ENCODE results near the gene DDAH1. TPM values are rescaled to one million over a fixed set of nuclear protein-coding genes. Genes with fewer than 3 reads are reported as not detected.

DDAH1 gene
- total RNA-seq, 3 donors from 2014 or later: 0.16 to 0.48 (median 0.21) TPM

DNA sequence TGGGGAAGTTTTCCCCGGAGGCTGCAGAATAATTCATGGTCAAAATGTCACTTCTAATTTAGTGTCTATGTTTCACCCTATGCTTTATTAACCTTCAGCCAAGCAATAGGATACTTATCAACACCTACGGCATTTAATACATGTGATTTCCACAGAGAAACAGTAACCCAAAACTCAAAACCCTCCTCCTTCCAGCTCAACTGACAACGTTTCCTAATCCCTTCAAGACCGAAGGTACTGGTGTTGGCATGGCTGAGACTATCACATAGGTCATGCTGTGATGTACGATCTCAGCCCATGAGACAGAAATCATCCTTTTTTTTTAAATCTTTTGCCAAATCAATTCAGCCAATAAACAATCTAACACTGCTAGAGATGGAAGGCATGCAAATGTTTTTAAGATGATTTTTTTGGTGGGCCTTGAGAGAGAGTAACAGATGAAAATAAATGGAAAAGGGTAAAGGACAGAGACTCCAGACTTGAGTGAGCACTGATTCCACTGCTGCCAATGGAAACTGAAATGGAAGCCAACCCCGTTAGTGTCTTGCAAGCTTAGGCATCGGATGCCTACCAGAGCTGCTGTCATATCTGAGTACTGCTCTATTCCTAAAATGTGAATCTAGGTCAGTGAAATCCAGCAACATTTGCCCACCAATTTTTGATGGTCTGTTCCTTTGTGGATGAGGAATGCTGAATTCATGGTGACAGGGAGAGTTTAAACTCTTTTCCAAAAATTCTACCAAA, 125.1 kb downstream of the DDAH1 start:
- peaks cover 2% of the 10 kb centered on the region for H3K4me1 Mint-ChIP-seq (ENCODE audit: low read depth)
- H3K9me3 Mint-ChIP-seq: no peaks in the 10 kb centered on the region
- H3K27me3 Mint-ChIP-seq (ENCODE audit: low read depth): peaks cover 11% of the 10 kb centered on the region
- no peaks in the 10 kb centered on the region for H3K36me3 Mint-ChIP-seq (ENCODE audit: insufficient read depth)
- ATAC-seq (no peak), DNase-seq (no peak)
- H3K4me3 Mint-ChIP-seq: no peak overlapping the region

GRCh38 chr1:85339089-85339488, 125.9 kb downstream of the DDAH1 start:
- DNase-seq (no peak), ATAC-seq (no peak)
- Mint-ChIP-seq H3K27me3 (ENCODE audit: low read depth) (peaks cover 11% of the 10 kb centered on the region), H3K9me3 (peaks cover 2% of the 10 kb centered on the region), H3K4me3 (no peak overlapping the region), H3K4me1 (ENCODE audit: low read depth) (peaks cover 7% of the 10 kb centered on the region), H3K36me3 (ENCODE audit: insufficient read depth) (no peaks in the 10 kb centered on the region)

DNA sequence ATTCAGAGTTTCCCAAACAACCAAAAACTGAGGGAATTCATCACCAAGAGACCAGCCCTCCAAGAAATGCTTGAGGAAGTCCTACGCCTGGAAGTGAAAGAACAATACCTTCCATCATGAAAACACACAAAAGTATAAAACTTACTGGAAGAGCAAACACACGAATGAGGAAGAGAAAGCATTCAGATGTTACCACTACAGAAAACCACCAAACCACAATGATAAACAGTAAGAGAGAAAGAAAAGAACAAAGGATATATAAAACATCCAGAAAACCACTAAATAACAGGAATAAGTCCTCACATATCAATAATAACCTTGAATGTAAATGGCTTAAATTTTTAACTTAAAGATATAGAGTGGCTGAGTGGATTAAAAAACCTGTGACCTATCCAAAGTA, 130.0 kb downstream of the DDAH1 start:
- DNase-seq (no peak), ATAC-seq (no peak)
- Mint-ChIP-seq H3K27me3 (ENCODE audit: low read depth) (peaks cover 9% of the 10 kb centered on the region), H3K36me3 (ENCODE audit: insufficient read depth) (no peaks in the 10 kb centered on the region), H3K4me1 (ENCODE audit: low read depth) (peaks cover 9% of the 10 kb centered on the region), H3K4me3 (no peak overlapping the region), H3K9me3 (peaks cover 18% of the 10 kb centered on the region)

DNA sequence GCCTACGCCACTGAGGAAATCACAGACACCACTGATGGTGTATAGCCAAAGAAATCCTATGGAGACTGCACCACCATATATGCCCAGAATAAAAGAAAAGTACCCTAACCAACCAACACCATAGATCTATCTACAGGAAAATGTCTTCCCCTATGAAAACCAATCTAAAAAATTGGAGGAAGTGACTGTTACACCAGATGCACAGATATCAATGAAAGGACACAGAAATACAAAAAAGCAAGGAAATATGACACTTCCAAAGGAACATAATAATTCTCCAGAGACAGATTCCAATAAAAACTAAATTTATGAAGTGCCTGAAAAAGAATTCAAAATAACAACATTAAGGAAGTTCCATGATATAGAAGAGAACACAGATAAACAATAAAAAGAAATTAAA, 131.8 kb downstream of the DDAH1 start:
- ATAC-seq (no peak), DNase-seq (no peak)
- Mint-ChIP-seq H3K27me3 (ENCODE audit: low read depth) (peaks cover 9% of the 10 kb centered on the region), H3K36me3 (ENCODE audit: insufficient read depth) (no peaks in the 10 kb centered on the region), H3K9me3 (peaks cover 18% of the 10 kb centered on the region), H3K4me1 (ENCODE audit: low read depth) (peaks cover 9% of the 10 kb centered on the region), H3K4me3 (no peak overlapping the region)

- peaks cover 9% of the 10 kb centered on the region for H3K4me1 Mint-ChIP-seq (ENCODE audit: low read depth)
- ATAC-seq: no peak
- DNase-seq: no peak
- peaks cover 18% of the 10 kb centered on the region for H3K9me3 Mint-ChIP-seq
- H3K4me3 Mint-ChIP-seq: no peak overlapping the region
- peaks cover 9% of the 10 kb centered on the region for H3K27me3 Mint-ChIP-seq (ENCODE audit: low read depth)
- no peaks in the 10 kb centered on the region for H3K36me3 Mint-ChIP-seq (ENCODE audit: insufficient read depth)
Observed at GRCh38 chr1:85332575-85332974, 132.4 kb downstream of the DDAH1 start.

GRCh38 chr1:85330711-85331290, 134.2 kb downstream of the DDAH1 start:
- peaks cover 18% of the 10 kb centered on the region for H3K9me3 Mint-ChIP-seq
- DNase-seq (no peak), ATAC-seq (no peak)
- no peaks in the 10 kb centered on the region for H3K36me3 Mint-ChIP-seq (ENCODE audit: insufficient read depth)
- peaks cover 13% of the 10 kb centered on the region for H3K27me3 Mint-ChIP-seq (ENCODE audit: low read depth)
- peaks cover 9% of the 10 kb centered on the region for H3K4me1 Mint-ChIP-seq (ENCODE audit: low read depth)
- H3K4me3 Mint-ChIP-seq: no peak overlapping the region

GRCh38 chr1:85330214-85330631, 134.7 kb downstream of the DDAH1 start:
- DNase-seq (no peak), ATAC-seq (no peak)
- Mint-ChIP-seq H3K9me3 (peaks cover 18% of the 10 kb centered on the region), H3K27me3 (ENCODE audit: low read depth) (peaks cover 13% of the 10 kb centered on the region), H3K4me1 (ENCODE audit: low read depth) (peaks cover 9% of the 10 kb centered on the region), H3K36me3 (ENCODE audit: insufficient read depth) (no peaks in the 10 kb centered on the region), H3K4me3 (no peak overlapping the region)

DNA sequence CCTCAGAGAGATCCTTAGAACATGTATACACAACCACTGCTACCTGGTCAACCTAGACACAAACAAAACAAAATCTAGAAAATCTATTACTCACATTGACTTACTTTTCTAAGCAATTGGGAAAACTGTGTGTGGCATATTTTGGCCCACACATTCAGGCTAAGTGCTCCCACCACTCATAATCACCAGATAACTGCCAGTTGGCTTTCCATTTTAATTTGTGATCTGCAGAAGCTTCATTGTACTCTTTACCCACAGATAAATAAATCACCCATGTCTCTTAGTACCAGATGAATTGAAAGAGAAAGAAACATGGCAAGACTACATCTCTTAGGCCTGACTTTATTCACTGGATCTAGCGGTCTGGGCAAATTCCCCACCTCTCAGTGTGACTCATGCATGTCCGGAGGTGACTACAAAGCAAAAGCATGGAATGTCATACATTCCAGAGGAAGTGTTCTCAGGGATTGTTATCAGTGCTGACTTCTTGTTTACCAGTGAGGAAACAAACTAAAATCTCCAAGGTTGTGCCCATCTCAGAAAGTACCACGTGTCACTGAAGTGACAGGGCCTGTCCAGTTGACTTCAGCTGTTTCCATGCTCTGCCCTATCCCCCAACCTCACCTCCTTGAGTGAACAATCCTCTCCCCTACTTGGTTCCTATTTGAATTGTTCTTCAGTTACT, 136.1 kb downstream of the DDAH1 start:
- Mint-ChIP-seq H3K9me3 (peaks cover 14% of the 10 kb centered on the region), H3K4me3 (no peak overlapping the region), H3K36me3 (ENCODE audit: insufficient read depth) (no peaks in the 10 kb centered on the region), H3K27me3 (ENCODE audit: low read depth) (peaks cover 13% of the 10 kb centered on the region), H3K4me1 (ENCODE audit: low read depth) (peaks cover 2% of the 10 kb centered on the region)
- ATAC-seq (no peak), DNase-seq (no peak)

DNA sequence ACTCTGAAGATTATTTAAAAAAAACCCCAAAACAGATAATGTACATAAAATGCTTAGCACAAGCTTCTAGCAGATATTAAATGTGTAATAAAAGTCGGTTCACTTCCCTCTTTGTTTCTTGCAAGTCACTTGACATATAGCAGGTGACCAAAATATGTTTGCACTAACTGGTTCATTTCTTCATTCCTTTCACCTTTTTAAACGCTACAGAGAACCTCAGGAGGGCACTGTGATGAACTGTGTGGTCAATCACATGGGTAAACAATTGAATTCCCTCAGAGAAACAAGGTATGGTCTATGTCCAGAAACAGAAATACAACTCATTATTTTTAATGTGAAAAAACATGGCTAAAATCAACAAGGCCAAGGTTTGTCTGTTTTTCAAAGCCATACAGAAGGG, 137.2 kb downstream of the DDAH1 start:
- H3K27me3 Mint-ChIP-seq (ENCODE audit: low read depth): peaks cover 13% of the 10 kb centered on the region
- H3K4me1 Mint-ChIP-seq (ENCODE audit: low read depth): peaks cover 2% of the 10 kb centered on the region
- H3K36me3 Mint-ChIP-seq (ENCODE audit: insufficient read depth): no peaks in the 10 kb centered on the region
- DNase-seq: no peak
- ATAC-seq: no peak
- H3K9me3 Mint-ChIP-seq: peaks cover 4% of the 10 kb centered on the region
- H3K4me3 Mint-ChIP-seq: no peak overlapping the region

DNA sequence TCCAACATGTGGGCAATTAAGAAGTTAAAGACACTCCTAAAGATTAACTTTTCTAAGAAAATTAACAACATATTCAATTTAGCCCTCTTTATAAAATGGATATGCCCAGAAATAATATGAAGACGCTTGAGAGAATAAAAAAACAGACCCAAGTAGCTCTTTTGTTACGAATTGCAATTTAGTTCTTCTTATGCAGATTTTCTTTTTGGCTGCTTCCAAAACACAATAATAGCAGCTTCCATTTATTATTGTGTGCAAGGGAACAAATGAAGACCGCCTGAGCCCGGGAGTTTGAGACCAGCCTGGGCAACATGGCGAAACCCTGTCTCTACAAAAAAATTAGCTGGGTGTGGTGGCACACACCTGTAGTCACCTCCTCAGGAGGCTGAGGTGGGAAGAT, 138.1 kb downstream of the DDAH1 start:
- DNase-seq (no peak), ATAC-seq (no peak)
- H3K27me3 Mint-ChIP-seq (ENCODE audit: low read depth): peaks cover 15% of the 10 kb centered on the region
- no peaks in the 10 kb centered on the region for H3K36me3 Mint-ChIP-seq (ENCODE audit: insufficient read depth)
- H3K9me3 Mint-ChIP-seq: peaks cover 4% of the 10 kb centered on the region
- no peak overlapping the region for H3K4me3 Mint-ChIP-seq
- H3K4me1 Mint-ChIP-seq (ENCODE audit: low read depth): peaks cover 2% of the 10 kb centered on the region

DNA sequence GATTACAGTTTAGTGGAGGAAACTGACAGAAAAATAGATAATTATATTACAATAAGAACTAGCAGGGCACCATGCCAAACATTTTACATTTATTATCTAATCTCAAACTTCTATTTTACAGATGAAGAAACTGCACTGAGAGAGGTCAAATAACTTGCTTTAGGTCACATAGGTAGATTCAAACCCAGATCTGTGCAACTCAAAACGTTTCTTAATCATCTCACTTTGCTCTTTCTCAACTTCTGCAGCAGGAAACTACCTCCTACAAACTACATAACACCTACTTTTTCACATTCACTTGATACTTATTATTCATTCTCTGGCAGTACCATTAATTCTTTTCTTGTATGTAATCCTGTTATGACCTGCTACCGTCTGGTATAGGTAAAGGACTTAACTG, 138.6 kb downstream of the DDAH1 start:
- ATAC-seq: no peak
- H3K27me3 Mint-ChIP-seq (ENCODE audit: low read depth): peaks cover 15% of the 10 kb centered on the region

DNA sequence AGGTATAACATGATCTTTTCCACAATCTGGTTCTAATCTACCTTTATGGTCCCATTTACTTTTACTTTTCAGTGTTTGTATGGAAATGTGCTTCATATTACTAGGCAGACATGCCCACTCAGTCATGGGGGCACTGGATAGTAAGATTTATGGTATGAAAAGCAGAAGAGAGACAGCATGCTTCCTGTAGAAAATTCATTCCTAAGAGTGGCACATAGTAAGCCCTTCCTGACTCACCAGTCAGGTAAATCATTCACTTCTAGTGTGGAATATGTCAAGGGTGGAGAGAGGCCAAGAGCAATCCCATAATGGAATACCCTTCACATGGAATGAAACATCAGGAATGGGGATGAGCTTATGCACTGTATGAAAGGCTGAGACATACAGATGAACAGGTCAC, 139.0 kb downstream of the DDAH1 start:
- peaks cover 15% of the 10 kb centered on the region for H3K27me3 Mint-ChIP-seq (ENCODE audit: low read depth)
- no peaks in the 10 kb centered on the region for H3K9me3 Mint-ChIP-seq
- H3K4me1 Mint-ChIP-seq (ENCODE audit: low read depth): peaks cover 2% of the 10 kb centered on the region
- H3K36me3 Mint-ChIP-seq (ENCODE audit: insufficient read depth): no peaks in the 10 kb centered on the region
- DNase-seq (no peak), ATAC-seq (no peak)
- H3K4me3 Mint-ChIP-seq: no peak overlapping the region

More for the DNA sequence above, 138.6 kb downstream of the DDAH1 start:
- H3K4me3 Mint-ChIP-seq: no peak overlapping the region
- H3K36me3 Mint-ChIP-seq (ENCODE audit: insufficient read depth): no peaks in the 10 kb centered on the region
- no peaks in the 10 kb centered on the region for H3K9me3 Mint-ChIP-seq
- no peak for DNase-seq
- peaks cover 2% of the 10 kb centered on the region for H3K4me1 Mint-ChIP-seq (ENCODE audit: low read depth)

DNA sequence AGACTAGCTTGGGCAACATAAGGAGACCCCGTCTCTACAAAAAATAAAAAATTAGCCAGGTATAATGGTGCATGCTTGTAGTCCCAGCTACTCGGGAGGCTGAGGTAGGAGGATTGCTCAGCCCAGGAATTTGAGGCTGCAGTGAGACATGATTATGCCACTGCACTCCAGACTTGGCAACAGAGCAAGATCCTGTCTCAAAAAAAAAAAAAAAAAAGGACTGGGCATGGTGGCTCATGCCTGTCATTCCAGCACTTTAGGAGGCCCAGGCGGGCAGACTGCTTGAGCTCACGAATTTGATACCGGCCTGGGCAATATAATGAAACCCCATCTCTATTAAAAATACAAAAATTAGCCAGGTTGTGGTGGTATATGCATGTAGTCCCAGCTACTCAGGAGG, 141.2 kb downstream of the DDAH1 start:
- H3K27me3 Mint-ChIP-seq (ENCODE audit: low read depth): peaks cover 22% of the 10 kb centered on the region
- ATAC-seq: no peak
- no peak for DNase-seq
- H3K4me1 Mint-ChIP-seq (ENCODE audit: low read depth): peaks cover 5% of the 10 kb centered on the region
- H3K9me3 Mint-ChIP-seq: no peaks in the 10 kb centered on the region
- H3K36me3 Mint-ChIP-seq (ENCODE audit: insufficient read depth): no peaks in the 10 kb centered on the region
- no peak overlapping the region for H3K4me3 Mint-ChIP-seq

GRCh38 chr1:85322655-85323054, 142.3 kb downstream of the DDAH1 start:
- no peak for DNase-seq
- Mint-ChIP-seq H3K9me3 (no peaks in the 10 kb centered on the region), H3K27me3 (ENCODE audit: low read depth) (peaks cover 22% of the 10 kb centered on the region), H3K4me1 (ENCODE audit: low read depth) (peaks cover 5% of the 10 kb centered on the region), H3K36me3 (ENCODE audit: insufficient read depth) (no peaks in the 10 kb centered on the region), H3K4me3 (no peak overlapping the region)
- no peak for ATAC-seq

Data from activated T-cell treated with anti-CD3 and anti-CD28 coated beads, Interleukin-2, amount 50 U/mL, for 4 hours (primary cell).